Mammary epithelial cell (primary cell): ENCODE measurements around the gene STRBP.

Experiments
- CTCF ChIP-seq, 2 donors: IDR thresholded peaks in 1 of 2; conservative IDR thresholded peaks in 1 of 2; 2 replicates each; pipeline ENCODE4 v1.5.1; 2011 to 2012; ENCODE audit warnings: inconsistent platforms in 2 of 2, low read length in 2 of 2, mild to moderate bottlenecking in 2 of 2, control low read depth in 1 of 2, low read depth in 1 of 2; ENCODE audit not compliant: insufficient read depth in 1 of 2; ENCODE audit errors: extremely low read depth in 1 of 2
- EZH2 ChIP-seq: IDR thresholded peaks from 2 replicates; pipeline ENCODE4 v1.6.1; 2012; ENCODE audit warnings: low read length, inconsistent platforms, borderline replicate concordance

- TF ChIP-seq CTCF (conservative IDR thresholded peaks at IDR 0.05 in 1 of 2, IDR thresholded peaks at IDR 0.05 in 1 of 2; ENCODE audit: extremely low read depth in 1 of 2, insufficient read depth in 1 of 2, low read depth in 1 of 2, low read length in 2 of 2) (no peak), EZH2 (no peak)
These were observed 106.0 kb downstream of the STRBP start for GRCh38 chr9:123162360-123162759.
